ENCODE measurements around the gene ABCA1.
"Not testable (repeated sequence)": the region's sequence is repeated elsewhere in the genome, so short reads cannot be mapped to it uniquely, and the experiment has no call there.

The ABCA1 gene

DNA sequence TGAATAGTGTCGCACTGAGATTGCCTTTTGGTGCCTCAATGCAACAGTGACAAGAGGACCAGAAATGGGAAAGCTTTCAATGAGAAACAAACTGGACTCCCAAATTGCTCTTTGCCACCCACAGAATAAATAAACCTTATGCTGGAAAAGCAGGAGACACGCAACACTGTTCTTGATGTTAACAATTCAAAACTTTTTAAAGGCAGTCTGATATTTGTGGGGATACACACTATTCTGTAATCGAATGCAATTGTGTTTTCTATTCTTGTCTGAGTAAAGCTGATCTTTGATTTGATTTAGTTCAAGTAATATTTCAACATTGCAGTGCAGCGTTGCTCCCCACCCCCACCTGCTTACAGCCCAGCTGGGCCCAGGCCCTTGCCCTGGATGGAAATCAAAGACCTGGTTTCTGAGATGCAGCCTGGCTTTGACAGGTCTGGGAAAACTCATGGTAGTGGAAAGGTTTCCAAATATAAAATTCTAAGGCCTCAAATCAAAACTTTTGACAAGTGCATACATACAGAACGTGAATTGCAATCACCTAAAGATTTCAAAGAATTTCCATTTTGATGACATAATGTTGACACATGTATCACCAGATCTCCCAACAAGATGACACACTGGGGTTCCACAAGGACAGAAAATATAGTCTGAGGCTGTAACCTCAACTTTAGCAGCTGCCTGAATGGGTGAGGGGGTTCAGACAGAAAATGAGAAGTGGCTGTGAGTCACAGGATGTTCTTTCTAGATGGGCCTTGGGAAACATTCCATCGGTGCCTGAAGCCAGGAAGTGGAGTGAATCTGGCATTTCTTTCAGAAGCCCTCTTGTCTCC, 55.1 kb downstream of the ABCA1 start:
- DNase-seq (ENCODE audit: low spot score): no peak

DNA sequence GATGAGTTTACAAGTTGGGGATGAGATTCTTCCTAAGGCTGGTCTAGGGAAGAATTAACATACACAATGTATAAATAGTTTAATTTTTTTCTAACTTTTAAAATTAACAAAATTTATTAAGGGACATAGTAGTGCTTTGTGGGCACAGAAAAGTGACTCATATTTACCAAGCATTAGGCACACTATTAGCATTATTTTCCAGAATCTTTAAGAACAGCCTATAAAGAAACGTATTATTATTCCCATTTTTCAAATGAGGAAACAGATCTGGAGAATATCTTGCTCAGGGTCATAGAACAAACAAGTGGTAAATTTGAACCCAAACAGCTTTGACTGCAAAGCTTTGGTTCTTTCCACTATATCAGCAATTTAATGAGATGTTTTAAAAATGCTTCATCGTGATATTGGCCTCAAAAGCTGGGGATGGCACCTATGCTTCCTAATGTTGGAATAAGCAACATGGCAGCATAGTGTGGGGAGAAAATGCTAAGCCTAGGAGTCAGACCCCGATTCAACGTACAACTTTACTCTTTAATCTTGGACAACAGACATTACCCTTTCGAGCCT, 55.9 kb downstream of the ABCA1 start:
- DNase-seq (ENCODE audit: low spot score): no peak

DNA sequence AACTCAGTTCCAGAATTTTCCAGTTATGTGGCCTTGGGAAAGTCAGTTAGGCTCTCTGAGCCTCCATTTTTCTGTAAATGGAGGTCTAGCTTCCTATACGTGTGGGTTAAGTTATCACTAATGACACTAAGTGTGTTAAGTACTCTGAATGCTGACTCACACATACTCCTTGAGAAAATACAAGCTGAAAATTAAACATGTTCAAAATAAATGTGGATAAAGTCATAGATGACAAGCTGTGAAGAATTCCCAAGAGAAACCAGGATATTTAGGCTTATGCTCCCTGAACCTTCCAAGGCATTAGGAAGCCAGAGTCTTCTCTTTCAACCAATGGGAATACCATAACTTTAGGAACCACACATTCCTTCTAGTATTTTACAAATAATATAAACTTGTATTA, 58.1 kb downstream of the ABCA1 start:
- no peak for DNase-seq (ENCODE audit: low spot score)

DNA sequence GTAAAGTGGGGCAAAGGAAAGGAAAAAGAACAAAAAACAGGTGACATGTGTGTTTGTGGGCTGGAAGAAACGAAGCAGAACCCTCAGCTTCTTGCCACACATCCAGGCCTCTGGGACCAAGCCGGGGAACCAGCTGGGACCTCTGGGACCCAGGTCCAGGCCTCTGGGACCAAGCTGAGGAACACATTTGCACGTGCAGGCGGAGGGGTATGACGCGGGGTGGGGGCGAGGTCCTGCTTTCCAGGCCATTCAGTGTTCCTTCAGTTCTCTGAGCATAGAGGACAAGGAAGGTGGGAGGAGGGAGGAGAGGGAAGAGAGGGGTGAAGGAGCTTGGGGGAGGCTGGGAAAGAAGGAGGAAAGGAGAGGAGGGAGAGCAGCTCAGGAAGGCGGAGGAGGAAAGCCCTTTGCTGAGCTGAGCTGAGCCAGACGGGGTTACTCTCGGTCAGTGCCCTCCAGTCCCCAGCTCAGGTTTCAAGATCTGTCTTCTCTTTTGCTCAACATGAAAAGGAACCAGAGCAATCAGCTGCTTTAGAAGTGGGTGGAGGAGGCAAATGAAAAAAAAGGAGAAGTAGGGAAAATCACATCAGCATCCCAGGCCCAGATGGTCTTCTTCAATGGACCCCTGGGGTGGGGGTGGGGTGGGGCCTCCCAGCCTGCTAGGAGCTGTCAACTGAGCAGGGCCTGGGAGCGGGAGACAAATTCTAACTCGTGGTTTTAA, 59.1 kb downstream of the ABCA1 start:
- DNase-seq (ENCODE audit: low spot score): no peak

DNA sequence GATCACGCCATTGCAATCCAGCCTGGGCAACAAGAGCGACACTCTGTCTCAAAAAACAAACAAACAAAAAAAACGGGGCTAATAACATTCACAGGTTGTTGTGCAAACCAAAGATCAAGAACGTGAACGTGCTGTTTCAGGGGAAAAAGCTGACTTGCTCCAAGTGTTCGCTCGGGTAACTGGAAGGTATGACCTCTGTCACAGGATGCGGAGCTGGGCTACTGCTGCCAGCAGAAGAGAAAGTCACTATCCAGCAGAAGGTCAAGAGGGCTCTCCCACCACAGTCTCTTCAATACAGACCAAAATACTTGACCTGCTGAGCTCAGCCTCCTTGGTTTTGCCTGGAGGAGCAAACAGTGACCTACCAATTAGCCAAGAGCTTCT, 59.7 kb downstream of the ABCA1 start:
- DNase-seq (ENCODE audit: low spot score): no peak

DNA sequence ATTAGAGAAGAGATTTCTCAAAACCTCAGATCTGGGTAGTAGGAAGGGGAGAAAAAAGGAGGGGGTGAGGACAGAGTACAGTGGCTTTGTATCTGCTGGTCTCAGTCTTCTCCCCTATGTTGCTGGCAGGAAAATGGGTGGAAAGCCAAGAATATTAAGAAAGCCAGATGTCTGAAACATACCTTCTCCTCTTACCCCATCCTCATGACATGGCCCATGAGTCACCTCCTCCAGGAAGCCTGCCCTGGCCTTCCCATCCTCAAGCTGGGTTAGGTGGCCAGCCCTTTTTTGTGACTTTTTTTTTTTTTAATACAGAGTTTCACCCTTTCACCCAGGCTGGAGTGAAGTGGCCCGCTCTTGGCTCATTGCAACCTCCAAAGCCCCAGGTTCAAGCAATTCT, 61.8 kb downstream of the ABCA1 start:
- DNase-seq (ENCODE audit: low spot score): no peak

DNA sequence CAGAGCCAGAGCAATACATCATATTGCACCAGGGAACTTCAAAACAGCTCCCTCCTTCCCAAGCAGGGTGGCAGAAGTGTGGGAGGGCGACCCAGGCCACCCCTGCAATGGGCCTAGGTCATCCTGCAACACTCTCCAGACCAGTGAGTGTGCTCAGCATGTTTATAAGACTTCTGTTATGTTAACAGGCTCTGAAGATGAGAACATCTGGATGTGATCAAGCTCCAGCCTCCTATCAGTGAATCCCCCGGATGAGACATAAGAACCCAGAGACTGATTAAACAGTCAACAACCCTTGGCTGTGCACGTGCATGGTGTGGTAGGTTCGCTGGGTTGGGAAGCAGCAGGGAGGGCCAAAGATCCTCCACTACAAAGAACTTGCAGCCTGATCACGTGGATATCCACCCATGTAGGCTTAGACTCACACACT, 63.3 kb downstream of the ABCA1 start:
- no peak for DNase-seq (ENCODE audit: low spot score)

DNA sequence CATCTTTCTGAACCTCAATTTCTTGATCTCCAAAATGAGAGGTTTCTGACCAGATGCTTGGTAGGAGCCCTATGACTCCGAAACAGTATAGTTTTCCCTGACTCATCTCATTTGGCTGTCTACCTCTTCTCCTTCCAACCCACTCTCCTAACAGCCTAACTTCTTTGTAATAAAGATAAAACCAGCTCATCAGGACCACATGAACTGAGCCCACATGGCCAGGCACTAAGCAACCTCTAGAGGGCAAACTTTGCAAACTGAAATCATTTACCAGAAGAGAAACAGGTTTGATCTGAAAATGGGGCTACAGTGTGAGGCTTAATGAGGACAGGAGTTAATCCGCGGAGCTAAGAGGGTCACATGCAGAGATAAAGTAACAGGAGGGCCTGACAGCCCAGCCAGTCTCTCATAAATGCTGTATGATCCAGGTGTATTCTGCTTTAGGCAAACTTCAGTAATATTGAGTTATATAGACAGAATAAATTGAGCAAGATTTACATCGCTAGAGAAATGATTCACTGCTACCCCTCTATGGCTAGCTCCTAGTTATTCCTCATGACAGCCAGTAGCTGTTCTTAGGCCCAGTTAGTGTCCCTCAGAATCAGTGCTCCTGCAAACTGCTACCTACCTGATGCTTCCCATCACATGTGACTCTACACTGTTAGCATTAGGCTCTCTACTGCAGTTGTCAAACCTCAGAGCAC, 64.6 kb downstream of the ABCA1 start:
- peak; percentile 61 for DNase-seq (ENCODE audit: low spot score)

DNA sequence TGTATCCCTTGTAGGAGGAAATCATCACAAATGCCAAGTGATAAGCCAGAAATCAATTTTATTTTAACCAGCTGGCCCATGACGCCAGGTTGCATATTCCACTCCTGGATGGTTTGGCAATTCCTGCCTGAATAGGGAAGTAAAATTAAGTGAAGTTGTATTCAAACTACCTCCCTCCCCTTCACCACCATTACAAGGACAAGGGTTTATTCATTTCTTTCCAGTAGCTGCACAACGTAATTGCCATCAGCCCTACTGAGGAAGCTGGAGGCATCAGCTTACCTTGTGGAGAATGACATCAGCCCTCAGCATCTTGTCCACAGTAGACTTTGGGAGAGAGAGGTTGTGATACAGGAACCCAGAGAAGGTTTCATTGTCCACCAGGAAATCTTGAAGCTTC, 66.6 kb downstream of the ABCA1 start:
- DNase-seq (ENCODE audit: low spot score): no peak

DNA sequence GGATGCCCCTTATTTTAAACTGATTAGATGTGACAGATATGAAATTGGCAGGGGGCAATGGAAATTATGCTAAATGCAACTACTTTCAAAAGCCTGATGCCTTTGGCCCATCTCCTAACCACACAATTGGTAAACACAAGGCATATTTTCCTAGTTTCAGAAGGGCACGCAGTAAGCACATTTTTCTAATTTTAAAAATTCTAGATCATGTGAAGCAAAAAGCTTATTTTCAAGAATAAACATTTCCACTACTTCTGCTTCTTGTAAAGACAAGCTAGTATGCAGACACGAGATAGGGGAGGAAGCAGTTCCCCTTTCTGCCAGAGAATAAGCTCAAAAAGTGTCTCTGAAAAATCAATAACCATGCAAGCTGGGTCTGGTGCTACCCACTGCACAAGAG, 67.7 kb downstream of the ABCA1 start:
- no peak for DNase-seq (ENCODE audit: low spot score)

DNA sequence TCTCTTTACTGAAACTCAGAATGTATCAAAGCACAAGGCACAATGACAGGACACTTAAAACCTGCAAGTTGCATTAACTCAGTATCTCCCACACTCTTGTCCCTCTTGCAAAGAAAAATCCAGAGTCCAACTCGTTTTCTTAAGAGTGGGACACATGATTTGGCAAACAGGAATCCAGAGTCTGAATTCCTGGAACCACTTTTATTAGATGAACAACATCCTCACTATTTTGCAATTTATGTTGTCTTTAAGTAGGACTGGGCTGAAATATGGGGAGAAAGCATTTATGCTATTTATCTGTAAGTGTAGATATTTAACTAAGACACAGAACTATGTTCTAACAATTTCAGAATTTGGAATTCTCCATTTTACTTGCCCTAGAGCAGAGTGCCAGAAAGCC, 69.1 kb downstream of the ABCA1 start:
- no peak for DNase-seq (ENCODE audit: low spot score)

DNA sequence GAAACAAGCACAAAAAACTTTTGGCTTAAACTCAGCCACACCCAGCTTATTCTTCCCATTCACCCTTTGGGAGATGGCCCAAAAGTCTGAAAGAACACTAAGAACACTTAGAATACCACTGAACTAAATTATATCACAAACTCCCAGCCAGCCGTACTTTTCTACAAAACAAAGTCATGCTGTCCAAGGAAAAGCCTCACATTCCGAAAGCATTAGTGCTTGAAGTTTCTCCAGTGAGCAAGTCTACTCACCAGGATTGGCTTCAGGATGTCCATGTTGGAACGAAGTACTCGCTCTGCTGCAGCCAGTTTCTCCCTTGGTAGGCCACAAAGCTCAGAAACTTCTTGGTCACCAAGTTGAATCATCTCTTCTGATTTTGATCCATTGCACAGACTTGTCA, 69.7 kb downstream of the ABCA1 start:
- DNase-seq (ENCODE audit: low spot score): no peak

DNA sequence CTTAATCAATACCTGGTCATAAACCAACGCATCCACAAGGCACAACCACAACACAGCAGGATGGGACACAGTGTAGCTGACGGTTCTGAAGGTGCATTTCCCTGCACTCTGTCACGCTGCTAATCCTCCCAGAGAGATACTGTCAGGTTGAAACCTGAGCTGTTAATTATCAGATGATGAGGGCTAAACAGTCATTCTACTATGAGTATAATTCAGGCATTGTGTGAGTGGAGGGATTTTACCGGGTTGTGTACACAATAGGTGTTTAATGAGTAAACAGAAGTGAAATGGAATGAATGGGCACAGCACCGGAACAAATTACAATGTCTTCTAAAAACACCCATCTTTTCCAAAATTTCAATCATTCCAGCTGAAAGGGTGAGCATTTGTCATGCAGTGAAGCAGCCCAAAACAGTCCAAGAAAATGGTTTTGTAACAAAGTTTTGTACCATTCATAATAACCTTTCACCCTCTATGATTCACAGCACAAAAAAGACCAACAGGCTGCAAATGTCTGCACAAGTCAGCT, 71.5 kb downstream of the ABCA1 start:
- DNase-seq (ENCODE audit: low spot score): no peak

DNA sequence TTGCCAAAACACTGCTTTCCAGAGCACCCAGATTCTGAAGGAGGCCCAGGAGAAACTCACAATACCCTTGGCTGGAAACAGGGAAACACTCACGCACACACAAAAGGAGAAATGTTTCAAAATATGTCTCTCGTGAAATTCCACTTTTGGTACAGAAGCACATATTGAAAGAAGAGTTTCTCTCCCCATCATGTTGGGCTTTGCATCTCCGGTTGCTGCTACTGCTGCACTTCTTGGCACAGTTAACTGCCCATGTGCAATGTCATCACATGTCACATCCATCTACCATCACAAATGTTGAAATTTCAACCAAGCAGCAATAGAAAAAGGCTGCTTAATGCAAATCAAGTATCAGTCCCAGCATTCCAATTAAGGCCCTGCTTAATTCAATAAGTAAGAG, 72.1 kb downstream of the ABCA1 start:
- DNase-seq (ENCODE audit: low spot score): no peak

DNA sequence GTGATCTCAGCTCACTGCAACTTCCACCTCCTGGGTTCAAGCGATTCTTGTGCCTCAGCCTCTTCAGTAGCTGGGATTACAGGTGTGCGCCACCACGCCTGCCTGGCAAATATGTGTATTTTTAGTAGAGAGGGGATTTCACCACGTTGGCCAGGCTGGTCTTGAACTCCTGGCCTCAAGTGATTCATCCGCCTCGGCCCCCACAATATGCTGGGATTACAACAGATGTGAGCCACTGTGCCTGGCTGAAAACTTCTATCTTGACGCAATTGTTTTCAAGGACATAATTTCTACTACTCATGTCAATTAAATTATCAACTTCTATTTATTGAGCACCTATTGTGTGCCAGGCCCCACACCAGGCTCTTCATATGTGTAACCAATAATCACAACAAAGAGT, 72.7 kb downstream of the ABCA1 start:
- DNase-seq (ENCODE audit: low spot score): not testable (repeated sequence)

DNA sequence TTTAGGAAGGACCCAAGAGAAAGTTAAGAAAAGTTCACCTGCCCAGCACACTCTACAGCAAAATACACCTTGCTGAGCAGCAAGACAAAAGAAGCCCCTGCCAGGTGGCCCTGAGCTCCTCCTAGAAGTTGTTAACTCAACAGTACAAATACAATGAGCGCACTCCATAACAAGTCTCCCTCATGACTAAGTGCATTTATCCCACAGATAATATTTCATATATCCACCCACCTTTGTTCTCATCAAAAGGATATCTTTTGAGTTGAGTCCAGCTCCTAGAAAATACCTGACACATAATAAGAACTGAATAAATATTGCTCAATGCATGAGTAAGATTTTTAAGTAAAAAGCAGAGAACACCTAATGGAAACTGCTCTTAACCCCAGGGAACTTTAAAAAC, 73.3 kb downstream of the ABCA1 start:
- no peak for DNase-seq (ENCODE audit: low spot score)

DNA sequence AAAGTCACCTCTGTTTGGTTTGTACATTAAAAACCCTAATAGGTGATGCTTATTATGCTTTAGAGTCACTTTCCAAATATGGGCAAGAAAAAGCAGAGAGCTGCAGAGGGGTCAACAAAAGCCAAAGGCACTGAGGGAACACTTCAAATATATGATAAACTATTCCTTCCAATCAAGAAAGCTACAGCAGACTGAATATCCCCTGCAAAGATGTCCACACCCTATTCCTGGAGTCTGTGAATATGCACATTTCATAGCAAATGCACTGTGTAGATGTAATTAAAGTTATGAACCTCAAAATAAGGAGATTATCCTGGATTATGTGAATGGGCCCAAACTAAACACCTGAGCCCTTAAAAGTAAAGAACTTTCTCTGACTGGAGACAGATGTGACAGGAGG, 74.3 kb downstream of the ABCA1 start:
- no peak for DNase-seq (ENCODE audit: low spot score)

DNA sequence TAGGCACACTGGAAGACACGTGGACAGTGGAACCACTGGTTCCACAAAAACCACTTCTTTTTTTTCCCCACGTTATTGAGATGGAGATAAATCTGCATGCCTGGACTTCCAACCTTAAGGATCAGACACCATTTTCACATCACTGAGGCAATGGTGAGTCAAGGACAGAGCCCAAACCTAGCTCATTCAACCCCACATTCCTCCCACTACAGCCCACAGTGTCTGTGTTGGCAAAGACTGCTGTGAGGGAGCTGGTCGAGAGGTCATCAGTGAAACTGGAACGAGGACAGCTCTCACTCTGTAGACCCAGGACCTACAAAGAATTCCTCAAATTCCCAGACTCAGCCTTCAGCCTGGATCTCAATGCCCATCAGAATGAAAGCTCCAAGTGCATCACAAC, 74.8 kb downstream of the ABCA1 start:
- DNase-seq (ENCODE audit: low spot score): no peak

DNA sequence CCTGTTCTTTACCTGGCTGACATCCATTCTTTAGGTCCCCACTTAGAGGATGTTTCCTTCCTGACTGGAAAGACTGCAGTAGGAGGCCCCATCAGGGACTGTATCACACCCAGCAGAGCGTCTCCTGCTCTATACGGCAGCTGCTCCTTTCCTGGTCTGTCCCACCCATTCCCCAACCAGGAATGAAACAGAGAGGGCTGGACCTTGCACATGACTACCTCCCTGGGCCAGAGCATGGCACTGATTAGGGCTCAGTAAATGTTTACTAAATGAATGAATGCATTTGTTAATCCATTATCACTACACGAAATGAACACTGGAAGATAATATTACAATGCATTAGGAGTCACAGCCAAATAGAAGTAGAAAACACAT, 76.4 kb downstream of the ABCA1 start:
- DNase-seq (ENCODE audit: low spot score): no peak

DNA sequence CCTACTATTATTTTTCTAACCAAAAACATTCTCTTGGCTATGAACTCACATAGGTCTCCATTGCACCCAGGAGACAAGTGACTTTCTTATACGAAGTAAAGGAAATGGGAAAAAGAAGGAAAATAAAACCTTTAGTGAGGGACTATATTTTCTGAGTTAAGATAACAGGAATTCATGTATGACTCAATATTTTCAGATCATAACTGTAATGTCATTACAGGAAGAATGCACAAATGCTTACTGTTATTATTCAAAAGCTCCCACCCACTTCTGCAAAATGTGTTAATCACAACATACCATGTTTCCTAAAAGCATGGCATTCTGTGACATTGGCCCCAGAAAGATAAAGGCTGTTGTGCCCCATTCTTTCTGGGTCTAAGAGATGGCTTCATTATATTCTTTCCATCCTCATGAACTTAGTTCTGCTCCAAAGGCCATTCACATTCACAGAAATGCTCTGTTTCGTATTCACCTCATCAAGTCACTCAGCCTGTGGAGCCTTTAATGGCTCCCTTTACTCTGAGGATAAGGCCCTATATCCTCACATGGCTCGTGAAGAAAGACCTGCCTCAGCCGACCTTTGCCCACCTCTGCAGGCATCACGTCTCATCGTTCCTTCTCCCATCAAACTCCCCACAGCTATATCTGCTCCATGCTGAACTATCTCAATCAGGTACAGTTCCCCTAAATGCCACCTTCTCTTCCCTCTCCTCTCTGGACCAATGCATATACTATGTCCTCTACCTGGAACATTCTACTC, 77.0 kb downstream of the ABCA1 start:
- DNase-seq (ENCODE audit: low spot score): no peak

DNA sequence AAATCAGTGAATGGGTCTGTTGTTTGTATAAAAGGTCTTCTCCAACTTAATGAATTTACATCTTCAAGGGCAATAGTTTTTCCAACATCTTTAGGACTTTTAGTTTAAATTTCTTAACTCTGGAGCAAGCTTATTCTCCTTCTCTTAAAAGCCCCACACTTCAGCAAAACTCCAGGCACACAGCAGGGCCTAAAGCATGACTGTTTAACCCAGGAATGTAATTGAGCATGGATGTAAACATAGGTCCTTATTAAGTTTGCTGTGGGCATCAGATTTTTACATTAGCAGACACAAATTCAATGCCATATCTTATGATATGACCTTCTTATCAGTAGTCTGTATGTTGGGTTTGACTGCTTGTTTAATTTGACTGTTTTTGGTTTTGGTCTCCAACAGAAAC, 78.9 kb downstream of the ABCA1 start:
- no peak for DNase-seq (ENCODE audit: low spot score)

DNA sequence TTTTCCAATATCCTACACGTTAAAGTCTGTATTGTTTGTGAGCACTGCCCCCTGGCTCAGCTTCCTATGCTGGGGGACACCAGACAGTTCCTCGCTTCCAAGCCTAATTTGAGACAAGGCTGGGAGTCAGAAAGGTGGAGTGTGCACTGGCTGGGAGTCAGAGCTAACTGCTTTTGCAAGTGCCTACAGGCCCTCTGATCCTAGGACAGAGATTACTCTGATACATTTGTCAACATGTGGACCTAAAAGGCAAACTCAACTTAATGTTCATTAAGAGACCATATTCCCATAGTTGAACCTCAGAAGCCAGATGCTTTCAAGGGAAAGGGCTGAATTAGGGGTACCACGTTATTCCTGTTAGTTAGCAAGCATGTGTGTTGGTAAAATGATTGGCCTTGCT, 83.2 kb downstream of the ABCA1 start:
- DNase-seq (ENCODE audit: low spot score): no peak
